ENCODE results near the gene KCNH1. TPM values are rescaled to one million over a fixed set of nuclear protein-coding genes. Genes with fewer than 3 reads are reported as not detected.

The KCNH1 gene
- total RNA-seq, 4 donors from 2014 or later, result 0.24 to 1.6 TPM; not detected in 2

DNA sequence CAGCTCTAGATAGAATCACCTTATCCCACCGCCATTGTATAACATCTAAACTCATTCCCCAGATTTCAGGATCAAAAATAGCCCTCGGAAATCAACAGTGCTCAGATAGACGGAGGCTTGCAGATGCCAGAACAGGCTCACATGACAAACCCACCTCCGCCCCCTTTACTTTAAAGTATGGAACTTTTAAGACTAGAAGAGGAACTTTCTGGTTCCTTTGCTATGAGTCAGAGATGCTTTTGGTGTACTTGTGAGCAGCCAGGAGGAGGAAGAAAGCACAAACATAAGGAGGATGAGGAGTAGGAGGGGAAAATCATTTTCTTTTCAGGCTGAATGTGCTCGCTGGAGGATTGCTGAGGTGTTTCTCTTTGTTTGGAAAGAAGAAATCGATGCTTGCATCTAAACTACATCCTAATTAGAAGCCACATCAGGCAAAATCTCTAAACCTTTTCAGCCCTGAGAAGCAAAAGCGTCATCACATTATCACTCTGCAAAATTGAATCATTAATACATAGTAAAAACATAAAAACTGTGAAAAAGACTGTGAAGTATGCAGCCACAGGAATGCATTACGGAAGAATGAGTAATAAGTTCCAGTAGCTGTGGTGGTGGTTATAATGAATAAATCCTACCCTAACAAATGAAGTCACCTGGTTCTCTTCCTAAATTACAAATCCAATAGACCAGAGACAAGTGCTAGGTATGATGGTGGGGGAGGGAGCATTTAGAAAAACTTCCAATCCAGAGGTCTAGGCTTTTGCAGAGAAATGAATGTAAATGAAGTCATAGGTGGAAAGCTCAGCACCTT lies 251.3 kb downstream of the KCNH1 start:
- ATAC-seq (ENCODE audit: low FRiP score) (no peak), DNase-seq (ENCODE audit: low spot score) (no peak)
- TF ChIP-seq, protein P1, sequence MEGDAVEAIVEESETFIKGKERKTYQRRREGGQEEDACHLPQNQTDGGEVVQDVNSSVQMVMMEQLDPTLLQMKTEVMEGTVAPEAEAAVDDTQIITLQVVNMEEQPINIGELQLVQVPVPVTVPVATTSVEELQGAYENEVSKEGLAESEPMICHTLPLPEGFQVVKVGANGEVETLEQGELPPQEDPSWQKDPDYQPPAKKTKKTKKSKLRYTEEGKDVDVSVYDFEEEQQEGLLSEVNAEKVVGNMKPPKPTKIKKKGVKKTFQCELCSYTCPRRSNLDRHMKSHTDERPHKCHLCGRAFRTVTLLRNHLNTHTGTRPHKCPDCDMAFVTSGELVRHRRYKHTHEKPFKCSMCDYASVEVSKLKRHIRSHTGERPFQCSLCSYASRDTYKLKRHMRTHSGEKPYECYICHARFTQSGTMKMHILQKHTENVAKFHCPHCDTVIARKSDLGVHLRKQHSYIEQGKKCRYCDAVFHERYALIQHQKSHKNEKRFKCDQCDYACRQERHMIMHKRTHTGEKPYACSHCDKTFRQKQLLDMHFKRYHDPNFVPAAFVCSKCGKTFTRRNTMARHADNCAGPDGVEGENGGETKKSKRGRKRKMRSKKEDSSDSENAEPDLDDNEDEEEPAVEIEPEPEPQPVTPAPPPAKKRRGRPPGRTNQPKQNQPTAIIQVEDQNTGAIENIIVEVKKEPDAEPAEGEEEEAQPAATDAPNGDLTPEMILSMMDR (IDR thresholded peaks at IDR 0.05), result no peak

DNA sequence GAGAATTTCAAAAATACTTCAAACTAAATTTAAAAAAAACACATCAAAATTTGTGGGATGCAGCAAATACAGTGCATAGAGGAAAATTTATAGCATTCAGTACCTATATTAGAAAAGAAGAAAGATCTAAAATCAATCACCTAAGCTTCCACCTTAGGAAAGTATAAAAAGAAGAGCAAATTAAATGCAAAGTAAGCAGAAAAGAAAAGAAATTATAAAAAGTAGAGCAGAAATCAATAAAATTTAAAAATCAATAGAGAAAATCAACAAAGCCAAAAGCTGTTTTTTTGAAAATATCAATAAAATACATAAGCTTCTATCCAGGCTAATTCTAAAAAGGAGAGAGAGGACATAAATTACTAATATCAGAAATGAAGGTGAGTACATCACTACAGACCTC lies 255.4 kb downstream of the KCNH1 start:
- ATAC-seq (ENCODE audit: low FRiP score), result no peak
- DNase-seq (ENCODE audit: low spot score), result no peak
- TF ChIP-seq, protein P1 (IDR thresholded peaks at IDR 0.05), result no peak

DNA sequence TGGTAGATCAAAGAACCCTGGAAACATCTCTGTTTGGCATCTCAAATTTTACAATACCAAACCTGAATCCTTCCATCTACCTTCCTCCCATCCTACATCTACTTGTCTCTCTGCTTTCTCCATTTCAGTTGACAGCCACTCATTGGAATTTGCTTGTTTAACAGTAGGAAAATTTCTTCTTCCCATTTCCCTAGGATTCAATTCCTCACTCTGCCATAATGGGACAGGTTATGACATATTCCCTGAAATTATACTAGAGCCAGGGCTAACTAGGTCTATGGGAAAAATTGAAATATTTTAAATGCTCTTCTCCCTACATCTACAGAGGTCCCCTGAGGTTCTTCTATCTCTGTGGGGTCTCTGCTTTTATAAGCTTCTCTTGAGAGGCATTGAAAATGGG lies 257.7 kb downstream of the KCNH1 start:
- ATAC-seq (ENCODE audit: low FRiP score) (no peak), DNase-seq (ENCODE audit: low spot score) (no peak)
- TF ChIP-seq, protein P1 (IDR thresholded peaks at IDR 0.05), result no peak

DNA sequence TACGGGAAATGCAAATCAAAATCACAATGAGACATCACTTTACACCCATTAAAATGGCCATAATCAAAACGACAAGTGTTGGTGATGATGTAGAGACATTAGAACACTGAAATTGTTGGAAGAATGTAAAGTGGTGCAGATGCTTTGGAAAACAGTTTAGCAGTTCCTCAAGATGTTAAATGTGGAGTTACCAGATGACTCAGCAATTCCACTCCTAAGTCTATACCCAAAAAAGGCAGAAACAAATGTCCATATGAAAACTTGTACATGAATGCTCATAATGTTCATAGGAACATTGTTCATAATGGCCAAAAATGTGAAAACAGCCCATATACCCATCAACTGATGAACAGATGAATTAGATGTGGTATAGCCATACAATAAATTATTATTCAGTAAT lies 267.4 kb downstream of the KCNH1 start:
- no peak for DNase-seq (ENCODE audit: low spot score)
- no peak for ATAC-seq (ENCODE audit: low FRiP score)
- TF ChIP-seq, protein P1 (IDR thresholded peaks at IDR 0.05), result no peak

DNA sequence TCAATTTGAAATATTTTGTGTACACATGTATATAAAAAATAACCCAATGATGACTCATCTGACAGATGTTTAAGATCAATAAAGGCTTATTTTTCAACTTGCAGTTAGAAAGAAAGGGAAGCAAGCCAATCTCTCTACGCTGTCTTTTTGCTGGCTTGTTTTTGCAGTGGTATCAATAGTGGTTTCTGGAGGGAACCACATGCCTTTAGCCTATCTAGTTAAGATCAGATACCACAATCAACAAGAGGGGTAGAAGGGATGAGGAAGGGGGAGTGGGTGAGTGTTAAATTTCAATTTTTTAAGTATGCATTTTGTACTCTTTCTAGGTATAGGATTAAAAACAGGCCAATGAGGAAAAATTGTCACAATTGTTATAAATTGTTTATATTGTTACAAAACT lies 276.2 kb downstream of the KCNH1 start:
- ATAC-seq (ENCODE audit: low FRiP score) (no peak), DNase-seq (ENCODE audit: low spot score) (no peak)
- TF ChIP-seq, protein P1 (IDR thresholded peaks at IDR 0.05), result no peak

DNA sequence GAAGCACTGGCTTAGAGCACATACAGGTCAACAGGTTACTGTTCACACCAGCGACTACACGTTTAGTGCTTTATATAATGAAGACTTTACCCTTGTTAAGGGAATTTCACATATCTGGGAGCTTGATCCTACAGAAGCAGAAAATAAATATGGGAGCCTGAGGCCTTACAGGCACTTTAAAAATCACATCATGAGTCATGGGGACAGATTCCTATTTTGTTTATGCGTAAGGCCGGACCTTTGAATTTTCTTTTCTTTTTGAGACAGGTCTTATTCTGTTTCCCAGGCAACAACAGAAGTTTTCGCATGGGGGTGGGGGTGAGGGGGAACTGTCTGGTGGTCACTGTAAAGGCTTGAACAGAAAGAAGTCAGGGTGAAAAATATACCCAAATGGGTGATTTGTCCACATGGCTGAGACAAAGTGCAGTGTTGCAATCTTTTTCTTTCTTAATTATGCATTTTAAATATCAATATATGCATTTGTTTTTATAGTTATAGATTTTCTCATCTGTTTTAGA lies 276.7 kb downstream of the KCNH1 start:
- ATAC-seq (ENCODE audit: low FRiP score) (no peak), DNase-seq (ENCODE audit: low spot score) (no peak)
- TF ChIP-seq, protein P1 (IDR thresholded peaks at IDR 0.05), result no peak

DNA sequence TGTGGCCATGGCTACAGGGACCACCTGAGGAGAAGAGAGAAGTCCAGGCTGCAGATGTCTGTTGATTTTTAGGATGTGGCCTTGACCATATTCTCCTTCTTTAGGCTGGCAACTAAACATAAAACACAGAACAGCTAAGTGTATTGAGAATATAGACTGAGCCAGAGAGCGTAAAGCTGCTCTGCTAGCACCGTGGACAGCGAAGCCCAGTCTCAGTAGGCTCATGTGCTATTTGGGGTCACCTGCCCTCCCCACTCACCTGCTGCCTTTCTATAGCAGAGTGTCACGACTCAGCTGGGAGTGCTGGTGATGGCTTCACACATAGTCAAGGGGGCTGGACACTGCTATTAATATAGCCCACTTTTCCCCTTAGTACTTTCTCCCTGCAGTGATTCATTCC lies 278.5 kb downstream of the KCNH1 start:
- DNase-seq (ENCODE audit: low spot score), result no peak
- ATAC-seq (ENCODE audit: low FRiP score), result no peak
- TF ChIP-seq, protein P1 (IDR thresholded peaks at IDR 0.05), result no peak
